Endothelial cell of umbilical vein (primary cell): ENCODE results near the gene NTMT2.

Experiments used
- CTCF ChIP-seq, 2 donors: IDR thresholded peaks; 1 replicate in 1 of 2; 2 replicates in 1 of 2; pipeline ENCODE4 v1.5.1; 2011; ENCODE audit warnings: low read length in 2 of 2, mild to moderate bottlenecking in 2 of 2, moderate library complexity in 2 of 2, control low read depth in 1 of 2, inconsistent platforms in 1 of 2, low read depth in 1 of 2; ENCODE audit not compliant: insufficient read depth in 1 of 2; ENCODE audit errors: extremely low read depth in 1 of 2
- EZH2 ChIP-seq: IDR thresholded peaks from 2 replicates; pipeline ENCODE4 v1.6.1; 2012; ENCODE audit warnings: borderline replicate concordance, low read depth, mild to moderate bottlenecking, moderate library complexity, low read length, inconsistent platforms; ENCODE audit not compliant: severe bottlenecking
- FOS ChIP-seq: IDR thresholded peaks from 2 replicates; pipeline ENCODE4 v1.6.1; 2011; ENCODE audit warnings: mild to moderate bottlenecking, low read length, moderate library complexity, borderline replicate concordance; ENCODE audit not compliant: insufficient read depth
- JUN ChIP-seq: IDR thresholded peaks from 2 replicates; pipeline ENCODE4 v1.6.1; 2011; ENCODE audit warnings: borderline replicate concordance, low read depth; ENCODE audit not compliant: insufficient read length, insufficient read depth
- MAX ChIP-seq: IDR thresholded peaks from 2 replicates; pipeline ENCODE4 v1.6.1; 2011; ENCODE audit not compliant: insufficient read depth, insufficient read length
- MYC ChIP-seq: IDR thresholded peaks from one replicate; pipeline ENCODE4 v1.6.1; 2011; ENCODE audit warnings: mild to moderate bottlenecking, low read depth, low read length
- POLR2A ChIP-seq: IDR thresholded peaks from 2 replicates; pipeline ENCODE4 v1.6.1; 2012; ENCODE audit warnings: low read depth, mild to moderate bottlenecking, control low read depth, low read length
- POLR2AphosphoS5 ChIP-seq: IDR thresholded peaks from 2 replicates; pipeline ENCODE4 v1.6.1; 2012; ENCODE audit warnings: low read depth, mild to moderate bottlenecking, control low read depth, low read length, moderate library complexity; ENCODE audit not compliant: insufficient read depth

- no peak for TF ChIP-seq CTCF (IDR thresholded peaks at IDR 0.05; ENCODE audit: extremely low read depth in 1 of 2, insufficient read depth in 1 of 2, low read depth in 1 of 2, low read length in 2 of 2)
- TF ChIP-seq EZH2: no peak
- no peak for TF ChIP-seq POLR2AphosphoS5
- no peak for TF ChIP-seq JUN
- TF ChIP-seq POLR2A: no peak
- no peak for TF ChIP-seq MAX
- no peak for TF ChIP-seq MYC
- no peak for TF ChIP-seq FOS
Observed at GRCh38 chr1:170192546-170192945, 46.8 kb downstream of the NTMT2 start.
